IPS-18a (cell line): ENCODE data around the gene TCFL5.

ENCODE experiments used
- H3K27ac ChIP-seq: one replicate; pipeline ENCODE4 v1.5.1; 2013; ENCODE audit warnings: low read length
- H3K27me3 ChIP-seq: one replicate; pipeline ENCODE4 v1.6.1; 2013; ENCODE audit warnings: mild to moderate bottlenecking, low read length; ENCODE audit not compliant: control insufficient read depth, insufficient read depth
- H3K36me3 ChIP-seq: one replicate; pipeline ENCODE4 v1.6.1; 2013; ENCODE audit warnings: low read depth, low read length; ENCODE audit not compliant: control insufficient read depth
- H3K4me1 ChIP-seq: one replicate; pipeline ENCODE4 v1.6.1; 2013; ENCODE audit warnings: low read depth, low read length; ENCODE audit not compliant: control insufficient read depth
- H3K4me3 ChIP-seq: one replicate; pipeline ENCODE4 v1.5.1; 2013; ENCODE audit warnings: low read length
- H3K9ac ChIP-seq: one replicate; pipeline ENCODE4 v1.6.1; 2013; ENCODE audit warnings: mild to moderate bottlenecking, low read length, moderate library complexity
- H3K9me3 ChIP-seq: one replicate; pipeline ENCODE4 v1.6.1; 2013; ENCODE audit warnings: low read depth, low read length; ENCODE audit not compliant: control insufficient read depth

TCFL5 gene

GRCh38 chr20:62799873-62800272 lies 61.7 kb downstream of the TCFL5 start:
- Histone ChIP-seq H3K4me1 (no peaks in the 10 kb centered on the region), H3K4me3 (no peak overlapping the region), H3K27me3 (peaks cover 22% of the 10 kb centered on the region), H3K9ac (no peak overlapping the region), H3K9me3 (no peaks in the 10 kb centered on the region), H3K36me3 (peaks cover 26% of the 10 kb centered on the region), H3K27ac (no peak overlapping the region)

DNA sequence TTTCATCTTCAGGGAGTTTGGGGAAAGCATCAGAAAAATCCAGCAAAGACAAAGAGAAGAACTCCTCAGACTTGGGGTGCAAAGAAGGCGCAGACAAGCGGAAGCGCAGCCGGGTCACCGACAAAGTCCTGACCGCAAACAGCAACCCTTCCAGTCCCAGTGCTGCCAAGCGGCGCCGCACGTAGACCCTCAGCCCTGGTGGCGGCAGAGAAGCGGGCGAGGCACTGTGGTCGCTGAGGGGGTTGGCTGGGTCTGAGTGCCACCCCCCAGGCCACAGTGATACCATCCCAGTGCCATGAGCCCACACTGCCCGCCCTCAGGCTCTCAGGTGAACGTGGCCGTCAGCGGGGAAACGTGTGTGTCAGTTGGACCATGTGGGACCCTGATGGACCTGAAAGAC lies 62.2 kb downstream of the TCFL5 start:
- Histone ChIP-seq H3K9me3 (no peaks in the 10 kb centered on the region), H3K9ac (no peak overlapping the region), H3K27me3 (peaks cover 26% of the 10 kb centered on the region), H3K4me1 (no peaks in the 10 kb centered on the region), H3K36me3 (peaks cover 26% of the 10 kb centered on the region), H3K4me3 (no peak overlapping the region), H3K27ac (no peak overlapping the region)

- peaks cover 26% of the 10 kb centered on the region for H3K36me3 ChIP-seq
- no peak overlapping the region for H3K9ac ChIP-seq
- no peak overlapping the region for H3K4me3 ChIP-seq
- no peaks in the 10 kb centered on the region for H3K4me1 ChIP-seq
- no peaks in the 10 kb centered on the region for H3K9me3 ChIP-seq
- no peak overlapping the region for H3K27ac ChIP-seq
- H3K27me3 ChIP-seq, result peaks cover 24% of the 10 kb centered on the region
Observed at GRCh38 chr20:62799036-62799435, 62.6 kb downstream of the TCFL5 start.

DNA sequence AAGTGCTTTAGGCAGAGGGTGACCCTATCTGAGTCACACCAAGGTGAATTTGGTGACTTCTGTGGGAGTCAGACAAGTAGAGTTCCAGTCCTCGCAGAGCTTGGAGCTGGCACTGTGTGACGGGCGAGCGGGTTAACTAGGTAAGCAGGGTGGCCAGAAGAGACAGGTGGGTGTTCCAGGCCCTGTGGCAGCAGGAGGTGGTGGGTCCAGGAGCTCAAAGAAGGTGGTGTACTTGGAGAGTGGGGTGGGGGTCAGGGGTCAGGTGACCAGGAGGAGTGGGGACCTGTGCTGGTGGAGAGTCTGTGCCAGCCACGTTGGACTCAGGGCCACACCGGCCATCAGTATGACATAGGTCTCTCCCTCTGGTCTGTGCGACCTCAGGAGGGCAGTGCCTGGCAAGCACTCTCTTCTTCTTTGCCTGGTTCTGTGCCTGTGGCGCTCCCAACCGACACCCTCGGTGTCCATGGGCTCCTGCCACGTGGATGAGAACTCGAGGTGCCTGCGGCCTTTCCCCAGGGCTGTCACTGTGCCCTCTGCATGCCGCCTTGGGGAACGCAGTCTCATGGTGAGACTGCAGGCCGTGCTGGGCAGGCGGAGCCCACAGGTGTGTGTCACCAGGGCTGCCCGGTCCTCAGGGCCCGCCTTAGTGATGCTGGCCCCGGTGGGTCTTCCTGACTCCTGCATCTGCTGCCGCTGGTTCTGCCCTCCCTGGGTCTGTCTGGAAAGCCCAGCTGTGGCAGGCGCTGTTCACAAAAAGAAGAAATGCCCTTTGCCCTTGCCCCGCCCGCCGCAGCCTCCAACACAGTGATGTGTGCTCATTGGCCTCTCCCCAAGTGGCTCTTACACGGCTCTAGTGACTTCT lies 63.7 kb downstream of the TCFL5 start:
- Histone ChIP-seq H3K9me3 (no peaks in the 10 kb centered on the region), H3K4me1 (no peaks in the 10 kb centered on the region), H3K36me3 (peaks cover 26% of the 10 kb centered on the region), H3K27ac (no peak overlapping the region), H3K9ac (no peak overlapping the region), H3K4me3 (no peak overlapping the region), H3K27me3 (peaks cover 19% of the 10 kb centered on the region)

DNA sequence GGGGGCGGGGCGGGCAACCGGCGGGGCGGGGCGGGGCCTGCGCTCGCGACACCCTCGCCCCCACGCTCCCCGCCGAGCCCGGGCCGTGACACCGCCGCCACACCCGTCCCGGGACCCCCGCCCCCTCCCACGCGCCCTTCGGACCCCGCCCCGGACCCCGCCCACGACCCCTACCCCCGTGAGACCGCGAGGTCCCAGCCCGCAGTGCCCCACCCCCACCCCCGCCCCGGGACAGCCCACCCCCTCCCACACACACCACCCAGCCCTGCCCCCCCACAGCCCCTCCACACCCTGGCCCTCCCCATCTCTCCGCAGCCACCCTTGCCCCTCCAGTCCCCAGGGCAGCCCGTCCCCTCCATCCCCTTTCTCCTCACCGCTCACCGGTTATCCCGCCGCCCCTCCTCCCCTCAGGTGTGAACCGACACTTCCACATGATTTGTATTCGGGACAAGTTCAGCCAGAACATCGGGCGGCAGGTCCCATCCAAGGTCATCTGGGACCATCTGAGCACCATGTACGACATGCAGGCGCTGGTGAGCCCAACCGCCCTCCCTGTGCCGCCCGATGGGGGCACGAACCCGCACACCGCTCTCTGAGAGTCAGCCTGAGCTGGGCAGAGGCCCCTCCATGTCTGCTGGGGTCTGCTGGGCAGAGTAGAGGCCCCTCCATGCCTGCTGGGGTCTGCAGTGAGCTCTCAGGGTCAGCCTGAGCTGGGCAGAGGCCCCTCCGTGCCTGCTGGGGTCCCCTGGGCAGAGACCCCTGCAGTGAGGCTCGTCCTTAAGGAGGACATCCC lies 64.7 kb downstream of the TCFL5 start:
- peaks cover 19% of the 10 kb centered on the region for H3K27me3 ChIP-seq
- no peaks in the 10 kb centered on the region for H3K9me3 ChIP-seq
- H3K4me1 ChIP-seq, result no peaks in the 10 kb centered on the region
- H3K27ac ChIP-seq, result no peak overlapping the region
- peak overlapping the region; percentile 27 for H3K4me3 ChIP-seq
- peaks cover 26% of the 10 kb centered on the region for H3K36me3 ChIP-seq
- no peak overlapping the region for H3K9ac ChIP-seq

GRCh38 chr20:62795023-62795761 lies 66.4 kb downstream of the TCFL5 start:
- Histone ChIP-seq H3K27ac (no peak overlapping the region), H3K4me3 (peak overlapping the region; percentile 60), H3K4me1 (no peaks in the 10 kb centered on the region), H3K36me3 (peaks cover 17% of the 10 kb centered on the region), H3K9ac (peak overlapping the region; percentile 4), H3K27me3 (peaks cover 19% of the 10 kb centered on the region), H3K9me3 (no peaks in the 10 kb centered on the region)

DNA sequence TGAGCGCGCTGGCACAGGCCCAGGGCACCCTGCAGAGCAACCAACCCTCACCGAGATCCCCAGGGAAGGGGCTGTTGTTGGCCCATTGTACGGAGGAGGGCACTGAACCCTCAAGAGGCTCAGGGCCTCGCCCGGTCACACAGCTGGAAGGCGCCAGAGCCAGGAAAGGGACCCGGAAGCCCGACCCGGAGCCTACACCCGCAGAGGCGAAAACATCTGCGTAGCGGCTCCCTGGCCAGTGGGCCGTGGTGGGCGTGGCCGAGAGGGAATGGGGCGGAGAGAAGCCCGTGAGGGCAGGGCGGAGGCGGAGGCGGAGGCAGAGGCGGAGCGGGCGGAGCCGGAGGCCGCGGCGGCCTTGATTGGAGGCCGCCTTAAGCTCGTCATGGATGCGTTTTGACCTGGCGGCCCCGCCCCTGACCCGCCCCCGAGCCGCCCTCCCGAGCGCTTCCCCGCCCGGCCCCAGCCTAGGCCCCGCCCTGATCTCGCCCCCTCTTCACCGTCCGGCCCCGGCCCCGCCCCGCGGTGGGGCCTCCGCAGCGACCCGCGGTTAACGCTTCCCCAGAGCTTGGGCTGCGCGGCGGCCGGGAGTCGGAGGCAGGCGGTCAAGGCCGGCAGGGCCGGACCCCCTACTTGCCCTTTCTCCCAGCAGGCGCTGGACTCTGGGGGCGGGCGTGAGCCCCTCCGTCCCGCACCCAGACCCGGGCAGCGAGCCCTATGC lies 67.5 kb downstream of the TCFL5 start:
- Histone ChIP-seq H3K9me3 (no peaks in the 10 kb centered on the region), H3K36me3 (peaks cover 8% of the 10 kb centered on the region), H3K27me3 (peaks cover 19% of the 10 kb centered on the region), H3K4me1 (no peaks in the 10 kb centered on the region), H3K9ac (no peak overlapping the region), H3K4me3 (peak overlapping the region; percentile 60), H3K27ac (no peak overlapping the region)

- Histone ChIP-seq H3K27ac (no peak overlapping the region), H3K9me3 (no peaks in the 10 kb centered on the region), H3K36me3 (peaks cover 3% of the 10 kb centered on the region), H3K4me3 (no peak overlapping the region), H3K4me1 (no peaks in the 10 kb centered on the region), H3K9ac (no peak overlapping the region), H3K27me3 (peaks cover 19% of the 10 kb centered on the region)
Observed at GRCh38 chr20:62793757-62794006, 67.9 kb downstream of the TCFL5 start.

- no peaks in the 10 kb centered on the region for H3K4me1 ChIP-seq
- H3K27me3 ChIP-seq, result peaks cover 19% of the 10 kb centered on the region
- no peak overlapping the region for H3K27ac ChIP-seq
- H3K4me3 ChIP-seq, result no peak overlapping the region
- no peaks in the 10 kb centered on the region for H3K9me3 ChIP-seq
- no peak overlapping the region for H3K9ac ChIP-seq
- no peaks in the 10 kb centered on the region for H3K36me3 ChIP-seq
Observed at GRCh38 chr20:62792940-62793756, 68.5 kb downstream of the TCFL5 start.

DNA sequence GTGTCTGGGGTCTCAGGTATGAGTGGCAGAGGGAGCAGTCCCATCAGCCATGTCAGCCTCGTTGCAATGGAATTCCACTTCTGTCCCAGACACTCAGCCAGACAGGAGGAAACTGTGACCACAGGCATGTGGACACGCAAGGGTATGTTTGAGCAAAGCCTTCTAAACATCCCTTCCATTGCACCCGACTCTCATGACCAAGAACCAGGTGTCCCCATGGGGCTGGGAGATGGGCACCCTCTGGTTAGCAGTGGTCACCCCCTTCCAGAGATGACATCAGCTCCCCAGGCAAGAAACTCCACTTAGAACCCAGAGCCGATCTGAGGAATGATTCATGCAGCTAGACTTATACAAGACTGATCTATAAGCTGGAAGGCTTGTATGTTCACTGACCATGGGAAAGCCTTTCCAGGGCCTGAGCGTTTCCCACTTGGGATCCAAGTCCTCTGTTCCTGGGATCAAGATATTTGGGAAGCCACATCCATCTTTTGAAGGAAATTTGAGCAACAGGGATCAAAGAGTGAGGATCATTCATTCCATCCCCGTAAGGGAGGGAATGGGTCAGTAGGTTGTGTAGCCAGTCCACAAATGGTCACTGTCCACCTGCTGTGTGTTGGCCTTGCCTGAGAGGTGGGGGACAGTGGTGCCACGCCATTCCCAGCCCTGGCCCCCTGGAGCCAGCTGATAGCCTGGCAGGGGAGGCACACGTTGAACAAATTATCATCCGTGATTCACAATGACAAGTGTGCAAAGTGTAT lies 69.3 kb downstream of the TCFL5 start:
- Histone ChIP-seq H3K4me3 (no peak overlapping the region), H3K36me3 (no peaks in the 10 kb centered on the region), H3K9me3 (no peaks in the 10 kb centered on the region), H3K9ac (no peak overlapping the region), H3K27ac (no peak overlapping the region), H3K4me1 (no peaks in the 10 kb centered on the region), H3K27me3 (peaks cover 19% of the 10 kb centered on the region)
